H9 (cell line): ENCODE results near the gene ANP32E. TPM values are rescaled to one million over a fixed set of nuclear protein-coding genes. Genes with fewer than 3 reads are reported as not detected.

Source experiments
- DNase-seq: peaks from one replicate; pipeline ENCODE4 v3.0.0-alpha.2; 2017
- H2AFZ ChIP-seq: one replicate; pipeline ENCODE4 v1.6.1; 2013; ENCODE audit warnings: mild to moderate bottlenecking, low read length, control low read depth, moderate library complexity
- H2AK5ac ChIP-seq: 2 replicates; pipeline ENCODE4 v1.6.1; 2013; ENCODE audit warnings: low read length, control low read depth, mixed read lengths; ENCODE audit not compliant: insufficient read length
- H2BK120ac ChIP-seq: one replicate; pipeline ENCODE4 v1.6.1; 2013; ENCODE audit warnings: low read depth, mild to moderate bottlenecking, low read length, control low read depth, inconsistent platforms; ENCODE audit not compliant: poor library complexity, severe bottlenecking
- H2BK12ac ChIP-seq: 2 replicates; pipeline ENCODE4 v1.6.1; 2013; ENCODE audit warnings: low read length, control low read depth, mixed read lengths, low read depth; ENCODE audit not compliant: insufficient read length
- H2BK15ac ChIP-seq: 2 replicates; pipeline ENCODE4 v1.6.1; 2013; ENCODE audit warnings: low read depth, low read length, control low read depth
- H2BK20ac ChIP-seq: one replicate; pipeline ENCODE4 v1.6.1; 2013; ENCODE audit warnings: low read depth, mild to moderate bottlenecking, low read length, control low read depth, inconsistent platforms; ENCODE audit not compliant: poor library complexity, severe bottlenecking
- H2BK5ac ChIP-seq: 2 replicates; pipeline ENCODE4 v1.6.1; 2013; ENCODE audit warnings: low read length, control low read depth, mixed read lengths; ENCODE audit not compliant: insufficient read length
- H3K14ac ChIP-seq: 2 replicates; pipeline ENCODE4 v1.6.1; 2013; ENCODE audit warnings: low read length, control low read depth; ENCODE audit not compliant: insufficient read depth
- H3K18ac ChIP-seq: 2 replicates; pipeline ENCODE4 v1.6.1; 2013; ENCODE audit warnings: low read depth, mild to moderate bottlenecking, mixed read lengths, low read length, control low read depth; ENCODE audit not compliant: insufficient read length
- H3K23ac ChIP-seq: 2 replicates; pipeline ENCODE4 v1.6.1; 2013; ENCODE audit warnings: low read length, control low read depth, mixed read lengths, low read depth; ENCODE audit not compliant: insufficient read length
- H3K23me2 ChIP-seq: 2 replicates; pipeline ENCODE4 v1.6.1; 2013; ENCODE audit warnings: low read depth, mild to moderate bottlenecking, mixed read lengths, low read length, control low read depth; ENCODE audit not compliant: insufficient read length, poor library complexity, severe bottlenecking
- H3K27ac ChIP-seq: 2 replicates; pipeline ENCODE4 v1.5.1; 2013; ENCODE audit warnings: low read length, control low read depth, mixed read lengths, low read depth; ENCODE audit not compliant: insufficient read length
- H3K27me3 ChIP-seq: 2 replicates; pipeline ENCODE4 v1.6.1; 2013; ENCODE audit warnings: low read length, control low read depth, inconsistent platforms; ENCODE audit not compliant: insufficient read depth
- H3K4ac ChIP-seq: 2 replicates; pipeline ENCODE4 v1.6.1; 2013; ENCODE audit warnings: low read depth, mild to moderate bottlenecking, control low read depth, inconsistent platforms, low read length, moderate library complexity
- H3K4me1 ChIP-seq: 2 replicates; pipeline ENCODE4 v1.6.1; 2013; ENCODE audit warnings: low read length, control low read depth, inconsistent platforms; ENCODE audit not compliant: insufficient read depth
- H3K4me2 ChIP-seq: 2 replicates; pipeline ENCODE4 v1.6.1; 2013; ENCODE audit warnings: low read length, control low read depth, mixed read lengths; ENCODE audit not compliant: insufficient read length, insufficient read depth
- H3K56ac ChIP-seq: 2 replicates; pipeline ENCODE4 v1.6.1; 2013; ENCODE audit warnings: low read depth, mild to moderate bottlenecking, mixed read lengths, low read length, control low read depth; ENCODE audit not compliant: insufficient read length
- H3K79me1 ChIP-seq: 2 replicates; pipeline ENCODE4 v1.6.1; 2013; ENCODE audit warnings: low read depth, mild to moderate bottlenecking, moderate library complexity, low read length, control low read depth, inconsistent platforms; ENCODE audit not compliant: insufficient read depth, poor library complexity, severe bottlenecking
- H3K79me2 ChIP-seq: 2 replicates; pipeline ENCODE4 v1.6.1; 2013; ENCODE audit warnings: low read length, control low read depth, inconsistent platforms; ENCODE audit not compliant: insufficient read depth
- H3K9ac ChIP-seq: 2 replicates; pipeline ENCODE4 v1.6.1; 2013; ENCODE audit warnings: low read length, control low read depth, mixed read lengths; ENCODE audit not compliant: insufficient read length; ENCODE audit errors: extremely low read depth
- H3K9me3 ChIP-seq: one replicate; pipeline ENCODE4 v1.6.1; 2013; ENCODE audit warnings: low read depth, low read length, inconsistent platforms; ENCODE audit not compliant: control insufficient read depth
- H3T11ph ChIP-seq: one replicate; pipeline ENCODE4 v1.6.1; 2013; ENCODE audit warnings: mild to moderate bottlenecking, low read length, control low read depth, inconsistent platforms
- H4K20me1 ChIP-seq: one replicate; pipeline ENCODE4 v1.6.1; 2013; ENCODE audit not compliant: control insufficient read depth, insufficient read length, insufficient read depth
- H4K5ac ChIP-seq: 2 replicates; pipeline ENCODE4 v1.6.1; 2013; ENCODE audit warnings: low read depth, mild to moderate bottlenecking, mixed read lengths, low read length, control low read depth; ENCODE audit not compliant: insufficient read length
- H4K8ac ChIP-seq: replicated peaks from 2 replicates; pipeline ENCODE4 v1.6.1; 2013; ENCODE audit warnings: low read length, control low read depth, mixed read lengths, low read depth; ENCODE audit not compliant: insufficient read length
- H4K91ac ChIP-seq: 2 replicates; pipeline ENCODE4 v1.6.1; 2013; ENCODE audit warnings: low read depth, mild to moderate bottlenecking, moderate library complexity, mixed read lengths, low read length, control low read depth; ENCODE audit not compliant: insufficient read length
- H3K27ac Mint-ChIP-seq, 3 experiments: 2 replicates in 2 of 3; 3 replicates in 1 of 3; pipeline ENCODE4 v1.8.0; 2020 to 2021; ENCODE audit warnings: mixed read lengths in 3 of 3, mild to moderate bottlenecking in 1 of 3, moderate library complexity in 1 of 3
- H3K27me3 Mint-ChIP-seq: 2 replicates; pipeline ENCODE4 v1.8.0; 2021; ENCODE audit warnings: low read depth, mild to moderate bottlenecking, moderate library complexity, mixed read lengths
- H3K36me3 Mint-ChIP-seq, 3 experiments: 2 replicates in 2 of 3; 3 replicates in 1 of 3; pipeline ENCODE4 v1.8.0; 2020 to 2021; ENCODE audit warnings: low read depth in 3 of 3, mixed read lengths in 3 of 3; ENCODE audit not compliant: insufficient read depth in 1 of 3
- H3K4me1 Mint-ChIP-seq, 2 experiments: 2 replicates each; pipeline ENCODE4 v1.8.0; 2020; ENCODE audit warnings: mixed read lengths in 2 of 2
- H3K4me3 Mint-ChIP-seq, 2 experiments: 2 replicates in 1 of 2; 3 replicates in 1 of 2; pipeline ENCODE4 v1.8.0; 2020 to 2021; ENCODE audit warnings: mild to moderate bottlenecking in 2 of 2, mixed read lengths in 2 of 2, moderate library complexity in 1 of 2
- H3K9me3 Mint-ChIP-seq, 2 experiments: 2 replicates in 1 of 2; 3 replicates in 1 of 2; pipeline ENCODE4 v1.8.0; 2020; ENCODE audit warnings: mild to moderate bottlenecking in 2 of 2, mixed read lengths in 2 of 2, moderate library complexity in 1 of 2
- WGBS: extraction: QIAGEN DNeasy Blood & Tissue Kit; methylation state at CpG from one replicate; pipeline ENCODE4 v1.1.7; 2013; ENCODE audit warnings: missing lambda C conversion rate, low lambda C conversion rate, mixed read lengths; ENCODE audit not compliant: insufficient read length; ENCODE audit errors: extremely low coverage; 5-methylcytosine and 5-hydroxymethylcytosine counted together
- total RNA-seq: library from RNA; stranded (reverse); gene quantifications from 2 replicates; pipeline ENCODE4 v1.2.1, GENCODE V29; 2021
- TF ChIP-seq, protein P1 (sequence below): fragments of 200-600 bp; sonication (generic); conservative IDR thresholded peaks from 3 replicates; pipeline ENCODE4 v1.8.0; 2021; ENCODE audit warnings: antibody characterized with exemption, mild to moderate bottlenecking

Gene ANP32E
- total RNA-seq, 1 experiment from 2014 or later: 106 TPM

DNA sequence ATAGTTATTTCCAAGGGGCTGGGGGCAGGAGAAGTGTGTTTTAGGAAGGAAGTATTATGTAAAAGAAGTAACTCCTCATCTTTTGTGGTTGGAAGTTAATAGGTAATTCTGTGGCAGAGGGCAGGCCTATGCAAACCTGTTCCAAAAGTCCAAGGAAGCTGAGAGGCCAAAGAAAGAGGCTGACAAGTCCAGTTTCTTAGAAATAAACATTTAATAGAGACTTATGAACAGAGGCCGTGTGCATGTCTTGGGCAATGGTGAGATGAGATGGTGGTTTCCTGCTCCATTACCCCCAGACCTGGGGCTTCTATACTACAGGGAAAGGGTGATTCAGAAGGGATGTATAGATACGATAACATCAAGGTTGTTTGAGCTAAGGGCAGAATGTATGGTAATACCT is 14.0 kb upstream of the ANP32E start:
- Histone ChIP-seq H4K8ac (no peak overlapping the region), H4K20me1 (no peaks in the 10 kb centered on the region)

More for the DNA sequence above, 14.0 kb upstream of the ANP32E start:
- no peaks in the 10 kb centered on the region for H3K27me3 ChIP-seq
- no peak overlapping the region for H3T11ph ChIP-seq
- H2BK15ac ChIP-seq: no peak overlapping the region
- H3K9me3 Mint-ChIP-seq: no peaks in the 10 kb centered on the region
- WGBS: no CpG with 5 or more reads among the region's 2 CpGs
- no peak overlapping the region for H2BK5ac ChIP-seq
- no peaks in the 10 kb centered on the region for H3K9me3 ChIP-seq
- H2BK120ac ChIP-seq: no peak overlapping the region
- H3K36me3 Mint-ChIP-seq: no peaks in the 10 kb centered on the region
- H3K4me1 ChIP-seq: no peaks in the 10 kb centered on the region
- H3K27me3 Mint-ChIP-seq: no peaks in the 10 kb centered on the region
- H3K79me1 ChIP-seq: no peaks in the 10 kb centered on the region
- no peak overlapping the region for H2BK20ac ChIP-seq
- H2AK5ac ChIP-seq: no peak overlapping the region
- H2AFZ ChIP-seq: no peak overlapping the region
- H3K27ac ChIP-seq: no peak overlapping the region
- no peak overlapping the region for H3K56ac ChIP-seq
- no peak for DNase-seq
- TF ChIP-seq, protein P1, sequence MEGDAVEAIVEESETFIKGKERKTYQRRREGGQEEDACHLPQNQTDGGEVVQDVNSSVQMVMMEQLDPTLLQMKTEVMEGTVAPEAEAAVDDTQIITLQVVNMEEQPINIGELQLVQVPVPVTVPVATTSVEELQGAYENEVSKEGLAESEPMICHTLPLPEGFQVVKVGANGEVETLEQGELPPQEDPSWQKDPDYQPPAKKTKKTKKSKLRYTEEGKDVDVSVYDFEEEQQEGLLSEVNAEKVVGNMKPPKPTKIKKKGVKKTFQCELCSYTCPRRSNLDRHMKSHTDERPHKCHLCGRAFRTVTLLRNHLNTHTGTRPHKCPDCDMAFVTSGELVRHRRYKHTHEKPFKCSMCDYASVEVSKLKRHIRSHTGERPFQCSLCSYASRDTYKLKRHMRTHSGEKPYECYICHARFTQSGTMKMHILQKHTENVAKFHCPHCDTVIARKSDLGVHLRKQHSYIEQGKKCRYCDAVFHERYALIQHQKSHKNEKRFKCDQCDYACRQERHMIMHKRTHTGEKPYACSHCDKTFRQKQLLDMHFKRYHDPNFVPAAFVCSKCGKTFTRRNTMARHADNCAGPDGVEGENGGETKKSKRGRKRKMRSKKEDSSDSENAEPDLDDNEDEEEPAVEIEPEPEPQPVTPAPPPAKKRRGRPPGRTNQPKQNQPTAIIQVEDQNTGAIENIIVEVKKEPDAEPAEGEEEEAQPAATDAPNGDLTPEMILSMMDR: no peak
- H3K9ac ChIP-seq: no peak overlapping the region
- H3K14ac ChIP-seq: no peak overlapping the region
- H3K23me2 ChIP-seq: no peaks in the 10 kb centered on the region
- H3K4me3 Mint-ChIP-seq: no peak overlapping the region
- H2BK12ac ChIP-seq: no peak overlapping the region
- no peak overlapping the region for H4K5ac ChIP-seq
- no peak overlapping the region for H3K23ac ChIP-seq
- H3K4me2 ChIP-seq: no peak overlapping the region
- no peak overlapping the region for H3K27ac Mint-ChIP-seq
- H3K79me2 ChIP-seq: no peaks in the 10 kb centered on the region
- H3K18ac ChIP-seq: no peak overlapping the region
- H3K4me1 Mint-ChIP-seq: no peaks in the 10 kb centered on the region
- H3K4ac ChIP-seq: no peak overlapping the region
- H4K91ac ChIP-seq: no peak overlapping the region
